SW480 (cell line): ENCODE data around the gene NMNAT1.
"Not testable (repeated sequence)": the region's sequence is repeated elsewhere in the genome, so short reads cannot be mapped to it uniquely, and the experiment has no call there.

Experiments
- DNase-seq: peaks from one replicate; pipeline ENCODE4 v3.0.0-alpha.2; 2016; ENCODE audit warnings: low spot score

Gene NMNAT1

DNA sequence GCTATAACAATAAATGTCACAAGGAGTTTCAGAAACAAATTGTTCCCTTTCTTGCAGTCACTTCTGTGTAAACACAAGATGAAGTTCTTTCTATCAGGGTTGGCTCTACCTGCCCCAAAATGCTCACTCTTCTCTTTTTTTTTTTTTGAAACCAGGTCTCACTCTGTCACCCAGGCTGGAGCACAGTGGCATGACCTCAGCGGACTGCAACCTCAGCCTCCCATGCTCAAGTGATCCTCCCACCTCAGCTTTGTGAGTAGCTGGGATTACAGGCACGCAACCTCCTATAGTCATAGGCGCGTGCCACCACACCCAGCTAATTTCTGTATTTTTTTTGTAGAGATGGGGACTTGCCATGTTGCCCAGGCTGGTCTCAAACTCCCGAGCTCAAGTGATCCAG is 22.7 kb upstream of the NMNAT1 start:
- DNase-seq: no peak

DNA sequence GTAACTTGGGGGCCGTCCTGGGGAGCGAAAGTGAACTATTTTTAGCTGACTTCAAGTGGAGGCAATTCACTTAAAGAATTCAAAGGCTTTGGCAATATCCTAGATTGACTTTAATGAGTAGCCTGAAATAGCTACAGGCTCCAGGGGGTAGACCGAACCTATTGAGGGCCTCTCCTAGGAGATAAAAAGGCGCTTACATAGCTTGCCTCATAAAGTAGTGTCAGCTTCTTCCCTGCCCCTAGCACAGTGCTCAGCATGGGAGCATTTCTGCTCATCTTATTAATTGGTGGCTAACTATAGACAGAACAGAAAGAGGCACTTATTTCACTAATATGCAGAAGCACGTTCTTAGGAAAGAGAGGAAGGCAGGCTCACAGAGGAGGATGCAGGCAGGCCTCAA is 20.9 kb upstream of the NMNAT1 start:
- no peak for DNase-seq

DNA sequence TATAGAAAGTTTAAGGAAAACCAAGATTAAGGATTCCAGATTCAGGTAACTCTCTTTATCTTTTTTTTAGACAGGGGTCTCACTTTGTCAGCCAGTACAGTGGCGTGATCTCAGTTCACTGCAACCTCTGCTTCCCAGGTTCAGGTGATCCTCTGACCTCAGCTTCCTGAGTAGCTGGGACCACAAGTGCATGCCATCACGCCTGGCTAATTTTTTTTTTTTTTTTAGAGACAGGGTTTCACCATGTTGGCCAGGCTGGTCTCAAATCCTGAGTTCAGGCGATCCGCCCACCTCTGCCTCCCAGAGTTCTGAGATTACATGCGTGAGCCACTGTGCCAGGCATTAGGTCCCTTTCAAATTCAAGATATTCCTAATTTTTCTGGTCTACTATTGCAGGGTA is 16.0 kb upstream of the NMNAT1 start:
- DNase-seq: no peak

DNA sequence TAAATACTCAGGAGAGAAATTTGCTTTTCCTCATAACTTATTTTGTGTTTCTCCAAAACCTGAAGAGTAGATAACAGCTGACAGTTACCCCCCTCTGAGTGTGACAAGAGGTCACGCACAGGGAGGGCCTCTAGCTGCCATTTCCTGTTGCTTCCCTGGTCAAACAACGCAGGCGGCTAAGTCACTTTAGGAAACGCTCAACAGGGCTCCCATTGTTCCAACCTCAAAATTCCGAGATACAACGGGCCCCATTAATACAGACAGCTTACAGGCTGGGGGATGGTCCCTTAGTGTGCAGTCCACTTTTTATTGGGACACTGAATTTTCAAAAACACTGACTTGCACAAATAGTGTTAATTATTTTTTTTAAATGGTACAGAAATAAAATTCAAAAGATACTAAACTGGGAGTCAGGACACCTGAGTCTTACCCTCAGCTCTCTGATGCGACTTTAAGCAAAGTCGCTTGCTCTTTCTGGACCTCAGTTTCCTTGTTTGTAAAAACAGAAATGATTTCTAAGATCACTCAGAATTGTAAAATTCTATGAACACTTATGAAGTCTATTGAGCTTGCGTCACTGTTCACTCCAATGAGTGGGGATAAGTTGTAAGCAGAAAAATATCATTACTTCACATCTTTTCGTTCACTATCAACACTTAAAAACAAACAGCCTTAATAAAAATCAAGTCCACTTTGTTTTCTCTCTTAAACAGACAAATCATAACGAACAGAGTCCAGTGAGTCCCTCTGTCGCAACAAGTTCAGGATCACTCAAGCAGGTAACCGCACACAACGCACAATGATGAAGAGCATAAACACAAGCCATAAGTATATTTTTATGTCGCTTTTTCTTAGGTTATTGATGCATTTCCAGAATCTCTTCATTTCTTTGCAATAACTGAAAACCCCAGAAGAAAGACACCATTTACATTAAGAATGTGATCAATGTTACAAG is 13.6 kb upstream of the NMNAT1 start:
- no peak for DNase-seq

DNA sequence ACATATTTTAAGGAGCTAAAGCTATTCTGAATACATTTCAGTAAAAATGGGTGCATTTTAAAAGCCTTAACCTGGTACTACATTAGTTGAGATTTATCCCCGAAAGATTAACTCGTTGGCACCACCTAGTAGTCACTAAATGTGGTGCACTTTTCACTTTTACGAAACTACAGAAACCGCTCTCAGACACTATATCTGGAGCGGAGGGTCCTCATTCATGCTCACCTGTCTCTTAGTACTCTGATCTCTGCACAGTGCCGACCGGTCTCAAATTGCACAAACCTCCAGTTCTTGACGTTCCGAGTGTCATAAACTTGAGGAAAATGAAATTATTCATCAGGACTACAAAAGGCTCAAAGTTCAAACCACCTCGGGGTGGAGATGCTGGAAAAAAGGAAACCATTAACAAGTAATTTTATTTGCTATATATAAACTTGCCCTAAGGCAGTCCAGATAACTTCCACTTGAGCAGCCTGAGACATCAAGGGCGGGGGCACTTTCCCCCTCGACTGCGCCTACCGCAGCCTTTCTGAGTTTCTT is 806 bp upstream of the NMNAT1 start:
- DNase-seq: peak; percentile 65

DNA sequence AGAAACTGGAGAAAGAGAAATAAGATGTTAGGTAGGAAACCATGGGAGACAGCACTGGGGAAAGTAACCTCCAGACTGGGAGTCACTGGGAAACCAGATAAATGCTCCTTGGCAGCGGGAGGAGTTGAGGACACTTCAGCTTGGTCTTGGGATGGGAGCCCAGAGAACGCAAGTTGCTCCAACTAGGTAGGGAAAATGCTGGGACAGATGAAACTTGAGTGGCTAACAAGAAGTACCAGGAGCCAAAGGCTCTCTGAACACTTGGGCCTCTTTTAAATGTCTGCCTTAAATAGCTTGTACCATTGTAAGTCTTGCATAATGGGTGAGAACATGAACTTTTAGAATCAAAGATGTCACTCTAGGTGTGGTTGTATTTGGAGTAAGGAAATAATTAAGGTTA is 3.0 kb downstream of the NMNAT1 start:
- DNase-seq: no peak

DNA sequence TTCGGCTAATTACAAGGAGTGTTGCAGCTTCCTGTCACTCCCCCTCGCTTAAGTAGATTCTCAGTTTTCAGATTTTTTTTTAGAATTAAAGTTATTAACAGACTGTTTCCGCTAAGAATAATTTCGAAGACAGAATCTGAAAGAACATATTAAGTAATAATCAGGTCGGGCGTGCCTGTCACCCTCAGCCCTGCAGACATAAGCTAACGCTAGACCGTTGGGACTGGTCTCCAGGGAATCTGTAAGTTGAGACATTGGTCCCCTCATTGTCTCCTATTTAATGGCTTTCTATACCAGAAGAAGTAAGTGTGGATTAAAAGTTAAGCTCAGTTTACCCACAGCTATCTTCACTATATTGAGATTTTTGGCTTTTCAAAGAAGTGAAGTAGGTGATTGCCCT is 14.5 kb downstream of the NMNAT1 start:
- no peak for DNase-seq

DNA sequence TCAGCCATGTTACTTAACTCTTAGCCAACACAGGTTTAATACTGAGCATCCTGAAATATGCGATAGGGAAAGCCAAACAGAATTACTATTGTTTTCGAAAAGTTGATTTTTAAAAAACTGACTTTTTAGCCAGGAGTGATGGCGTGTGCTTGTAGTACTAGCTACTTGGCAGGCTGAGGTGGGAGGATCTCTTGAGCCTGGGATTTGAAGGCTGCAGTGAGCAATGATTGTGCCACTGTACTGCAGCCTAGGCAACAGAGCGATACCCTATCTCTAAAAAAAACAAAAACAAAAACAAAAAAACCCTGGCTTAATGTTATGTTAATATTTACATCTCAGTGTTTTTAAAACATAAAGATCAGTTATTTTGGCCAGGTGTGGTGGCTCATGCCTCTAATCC is 16.7 kb downstream of the NMNAT1 start:
- no peak for DNase-seq

DNA sequence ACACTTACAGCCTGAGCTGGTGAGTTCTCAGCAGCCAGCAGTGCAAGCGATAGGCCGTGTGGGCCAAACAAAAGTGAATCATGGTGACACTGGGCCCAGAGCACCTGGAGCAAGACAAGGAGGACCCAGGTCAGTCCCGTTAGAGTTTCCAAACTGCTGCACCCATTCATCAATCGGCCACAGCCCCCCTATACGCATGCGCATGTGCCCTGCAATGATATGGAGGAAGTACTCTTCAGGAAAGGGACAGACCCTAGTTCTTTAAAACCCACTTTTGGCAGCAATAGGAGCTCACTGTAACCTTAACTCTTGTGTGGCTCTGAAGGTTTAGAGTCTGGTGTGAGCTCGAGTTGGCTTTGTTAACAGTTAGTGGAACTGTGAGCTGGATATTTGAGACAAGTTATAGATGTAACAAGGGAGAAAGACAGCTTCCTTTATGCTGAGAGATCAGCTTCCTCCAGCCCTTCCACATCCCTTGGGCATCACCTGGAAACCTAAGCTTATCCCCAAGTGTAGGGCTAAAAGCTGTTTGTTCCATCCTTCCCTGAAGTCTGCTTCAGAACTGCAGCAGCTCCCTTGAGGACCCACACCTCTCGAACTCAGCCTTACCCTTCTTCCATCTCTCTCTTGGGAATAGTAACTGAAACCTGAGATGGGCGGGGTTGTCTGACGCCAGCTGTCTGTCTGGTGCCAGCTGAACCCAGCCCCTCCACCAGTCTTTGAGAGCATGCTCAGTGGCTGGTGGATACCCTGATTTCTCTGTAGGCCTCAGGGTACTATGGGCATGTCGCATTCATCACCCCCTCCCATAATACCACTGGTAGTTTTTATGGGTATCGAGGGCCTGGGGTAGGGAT is 17.7 kb downstream of the NMNAT1 start:
- peak; percentile 13 for DNase-seq

DNA sequence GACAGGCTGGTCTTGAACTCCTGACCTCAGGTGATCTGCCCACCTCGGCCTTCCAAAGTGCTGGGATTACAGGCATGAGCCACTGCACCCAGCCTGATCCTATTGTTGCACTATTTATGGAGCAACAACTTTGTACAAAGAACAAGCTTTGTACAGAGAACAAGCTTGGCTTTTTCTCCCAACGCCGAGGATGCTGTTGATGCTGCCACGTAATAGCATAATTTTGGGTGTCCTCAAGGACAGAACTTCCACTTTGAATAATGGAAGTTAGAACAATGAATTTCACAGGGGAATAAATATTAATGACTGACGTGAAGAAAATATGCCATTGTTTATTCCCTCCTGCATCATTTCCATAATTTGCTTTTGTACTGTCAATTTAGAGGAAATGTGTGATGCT is 41.0 kb downstream of the NMNAT1 start:
- no peak for DNase-seq

DNA sequence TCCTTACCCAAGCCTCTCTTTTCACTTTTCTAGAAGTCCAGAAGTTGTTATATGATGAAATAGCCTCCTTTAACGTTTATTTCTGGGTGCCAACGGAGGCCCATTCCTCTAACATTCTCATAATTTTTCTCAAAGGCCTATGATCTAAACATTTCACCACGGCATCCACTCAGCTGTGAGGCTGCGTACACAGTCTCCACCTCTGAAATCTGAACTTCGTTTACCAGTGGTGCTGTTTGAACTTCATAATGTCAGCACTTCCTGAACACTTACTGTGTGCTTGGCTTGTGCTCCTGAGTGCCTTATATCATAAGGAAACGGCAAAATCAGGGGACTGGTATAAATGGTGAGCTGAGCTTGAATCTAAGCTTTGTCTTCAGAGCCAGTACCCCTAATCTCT is 41.7 kb downstream of the NMNAT1 start:
- no peak for DNase-seq

DNA sequence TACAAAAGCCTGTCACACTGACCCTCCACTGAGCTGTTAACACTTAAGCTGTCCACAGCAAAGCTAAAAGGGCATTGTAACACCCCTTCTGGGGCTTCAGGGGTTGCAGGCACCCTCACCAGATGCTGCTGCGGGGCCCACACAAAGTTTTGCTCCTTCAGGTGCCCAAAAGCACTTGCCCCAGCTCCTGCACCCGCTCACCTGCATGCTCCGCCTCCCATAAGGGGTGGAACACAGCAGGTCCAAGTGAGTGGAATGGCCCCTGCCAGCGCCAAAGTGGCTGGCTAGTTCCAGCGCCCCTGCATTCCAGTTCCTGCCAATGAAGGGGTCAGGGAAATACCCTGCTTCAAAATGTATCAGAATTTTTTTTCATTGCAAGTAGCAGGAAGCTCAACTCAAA is 46.5 kb downstream of the NMNAT1 start:
- no peak for DNase-seq

DNA sequence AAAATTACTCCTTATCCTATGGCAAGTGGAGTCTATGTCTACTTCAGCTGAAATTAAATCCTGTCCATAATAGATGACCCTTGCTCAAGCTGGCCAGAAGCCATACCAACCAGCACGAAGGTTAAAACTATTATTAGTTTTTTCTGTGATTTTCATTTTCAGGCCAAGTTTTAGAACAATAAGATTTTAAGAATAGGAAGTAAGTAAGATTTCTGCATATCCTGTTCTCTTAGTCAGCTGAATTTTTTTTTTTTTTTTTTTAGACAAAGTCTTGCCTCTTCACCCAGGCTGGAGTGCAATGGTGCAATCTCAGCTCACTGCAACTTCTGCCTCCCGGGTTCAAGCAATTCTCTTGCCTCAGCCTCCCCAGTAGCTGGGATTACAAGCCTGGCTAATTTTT is 47.7 kb downstream of the NMNAT1 start:
- no peak for DNase-seq

DNA sequence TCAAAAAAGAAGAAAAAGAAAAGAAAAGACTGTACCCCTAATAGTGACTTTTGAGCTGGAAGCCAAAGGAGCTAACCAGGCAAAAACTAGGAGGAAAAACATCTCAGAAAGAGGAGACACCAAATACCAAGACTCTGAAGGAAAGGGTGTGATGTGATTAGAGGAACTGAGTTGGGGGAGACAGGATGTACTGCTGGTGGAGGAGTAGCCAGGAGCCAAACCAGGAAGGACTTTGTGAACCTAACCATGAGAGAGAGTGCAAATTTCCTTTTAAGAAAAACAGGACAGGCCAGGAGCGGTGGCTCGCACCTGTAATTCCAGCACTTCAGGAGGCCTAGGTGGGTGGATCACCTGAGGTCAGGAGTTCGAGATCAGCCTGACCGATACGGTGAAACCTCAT is 49.6 kb downstream of the NMNAT1 start:
- no peak for DNase-seq

DNA sequence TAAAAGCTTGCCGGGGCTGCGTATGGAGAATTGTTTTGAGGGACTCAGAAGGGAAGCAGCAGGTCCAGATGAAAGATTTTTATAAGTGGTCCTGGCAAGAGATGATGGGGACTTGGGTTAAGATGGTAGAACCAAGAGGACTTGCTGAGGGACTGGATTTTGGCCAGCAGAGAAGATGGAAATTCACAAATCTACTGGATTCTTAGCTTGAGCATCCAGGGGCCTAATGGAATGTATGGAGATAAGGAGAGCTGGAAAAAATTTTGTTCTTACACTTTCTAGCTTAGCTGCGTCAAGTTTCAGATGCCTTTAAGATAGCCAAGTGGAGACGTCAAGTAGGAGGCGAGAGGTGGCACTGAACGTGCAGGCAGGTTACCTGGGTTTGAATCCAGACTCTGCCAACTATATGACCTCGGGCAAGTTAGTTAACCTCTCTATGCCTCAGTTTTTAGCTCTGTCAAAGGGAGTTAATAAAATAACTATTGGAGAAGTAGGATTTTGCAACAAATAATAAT is 50.3 kb downstream of the NMNAT1 start:
- no peak for DNase-seq

DNA sequence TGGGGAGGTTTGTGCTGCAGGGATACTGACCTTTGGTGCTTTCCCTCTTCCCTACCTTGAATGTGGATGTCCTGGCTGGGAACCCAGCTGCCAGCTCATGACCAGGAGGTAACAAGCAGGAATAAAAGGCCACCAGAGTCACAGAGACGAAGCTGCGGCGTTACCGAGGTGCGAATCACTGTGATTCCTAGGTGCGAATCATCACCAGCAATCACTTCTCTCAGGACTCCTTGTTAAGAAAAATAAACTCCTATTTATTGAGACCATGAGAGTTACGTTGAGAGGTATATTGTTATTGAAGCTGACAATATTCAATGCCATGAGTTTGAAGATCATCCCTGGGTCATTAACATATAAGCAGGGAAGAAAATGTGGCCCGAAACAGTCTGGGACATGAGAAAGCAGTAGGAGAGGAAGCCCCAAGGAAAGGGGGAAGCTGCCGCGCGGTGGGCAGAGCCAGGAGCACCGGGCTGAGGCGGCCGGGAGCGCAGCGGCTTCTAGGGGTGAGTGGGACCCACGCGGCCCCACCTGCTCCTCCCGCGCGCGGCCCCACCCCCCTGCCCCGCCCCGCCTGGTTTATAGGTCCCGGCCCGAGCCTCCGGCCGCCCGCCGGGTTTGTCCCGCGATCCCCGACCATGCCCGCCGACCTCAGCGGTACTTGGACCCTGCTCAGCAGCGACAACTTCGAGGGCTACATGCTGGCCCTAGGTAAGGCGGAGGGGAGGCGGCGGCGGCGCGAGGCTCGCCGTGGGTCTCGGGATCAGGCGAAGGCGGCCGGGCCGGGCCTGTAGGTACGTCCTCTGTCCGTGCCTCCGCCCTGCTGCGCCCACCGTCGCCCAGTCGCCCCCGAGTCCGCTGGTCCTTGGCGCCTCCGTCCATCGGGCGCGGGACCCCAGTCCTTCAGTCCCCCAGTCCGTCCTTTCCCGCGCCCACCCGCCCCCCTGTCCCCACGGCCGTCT is 53.6 kb downstream of the NMNAT1 start, which contains the start of gene RBP7:
Gene RBP7 (plus strand): TSS at position 605 of the 959 bp plus-strand sequence. CDS start 31 bp downstream, at position 636.
- peak; percentile 34 for DNase-seq

DNA sequence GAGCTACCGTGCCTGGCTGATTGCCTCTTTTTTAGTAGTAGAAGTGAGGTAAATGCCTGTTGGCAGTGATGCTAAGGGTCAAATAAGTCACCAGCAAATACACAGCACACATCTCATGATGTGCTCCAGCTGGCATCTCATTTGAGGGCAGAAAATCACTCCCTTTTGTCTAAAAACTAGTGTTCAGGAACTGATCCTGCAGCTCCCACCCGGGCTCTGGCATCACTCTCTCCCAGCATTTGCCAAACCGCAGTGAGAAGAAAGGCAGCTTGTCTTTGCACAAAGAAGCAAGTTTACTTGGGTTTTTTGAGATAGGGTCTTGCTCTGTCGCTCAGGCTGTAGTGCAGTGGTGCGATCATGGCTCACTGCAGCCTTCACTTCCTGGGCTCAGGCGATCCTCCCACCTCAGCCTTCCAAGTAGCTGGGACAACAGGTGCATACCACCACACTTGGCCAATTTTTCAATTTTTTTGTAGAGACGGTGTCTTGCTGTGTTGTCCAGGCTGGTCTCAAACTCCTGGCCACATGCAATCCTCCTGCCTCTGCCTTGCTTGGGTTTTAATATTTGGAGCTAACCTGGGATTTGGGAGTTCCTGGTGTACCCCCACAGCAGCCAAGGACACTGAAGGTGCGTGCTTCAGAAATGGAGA is 57.9 kb downstream of the NMNAT1 start:
- DNase-seq: no peak

DNA sequence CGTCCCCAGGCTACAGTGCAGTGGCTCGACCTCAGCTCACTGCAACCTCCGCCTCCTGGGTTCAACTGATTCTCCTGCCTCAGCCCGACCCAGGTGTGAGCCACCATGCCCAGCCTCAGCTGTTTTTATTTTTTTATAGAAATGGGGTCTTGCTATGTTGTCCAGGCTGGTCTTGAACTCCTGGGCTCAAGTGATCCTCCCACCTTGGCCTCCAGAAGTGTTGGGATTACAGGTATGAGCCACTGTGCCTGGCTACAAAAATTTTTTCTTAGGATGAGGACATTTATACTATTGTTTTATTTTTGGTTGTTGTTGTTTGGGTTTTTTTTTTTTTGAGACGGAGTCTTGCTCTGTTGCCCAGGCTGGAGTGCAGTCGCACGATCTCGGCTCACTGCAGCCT is 62.0 kb downstream of the NMNAT1 start:
- not testable (repeated sequence) for DNase-seq

DNA sequence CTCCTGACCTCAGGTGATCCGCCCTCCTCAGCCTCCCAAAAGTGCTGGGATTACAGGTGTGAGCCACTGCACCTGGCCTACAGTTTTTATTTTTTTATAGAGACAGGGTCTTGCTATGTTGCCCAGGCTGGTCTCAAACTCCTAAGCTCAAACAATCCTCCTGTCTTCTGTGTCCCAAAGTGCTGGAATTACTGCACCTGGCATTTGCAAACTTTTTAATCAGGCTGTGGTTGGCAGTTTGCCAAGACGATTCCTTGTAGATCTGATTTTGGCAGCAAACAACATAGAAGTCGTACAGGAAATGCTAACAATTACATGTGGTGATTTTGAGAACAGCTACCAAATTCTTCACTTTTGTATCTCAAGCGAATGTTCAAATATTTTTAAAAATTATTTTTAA is 63.9 kb downstream of the NMNAT1 start:
- DNase-seq: no peak

DNA sequence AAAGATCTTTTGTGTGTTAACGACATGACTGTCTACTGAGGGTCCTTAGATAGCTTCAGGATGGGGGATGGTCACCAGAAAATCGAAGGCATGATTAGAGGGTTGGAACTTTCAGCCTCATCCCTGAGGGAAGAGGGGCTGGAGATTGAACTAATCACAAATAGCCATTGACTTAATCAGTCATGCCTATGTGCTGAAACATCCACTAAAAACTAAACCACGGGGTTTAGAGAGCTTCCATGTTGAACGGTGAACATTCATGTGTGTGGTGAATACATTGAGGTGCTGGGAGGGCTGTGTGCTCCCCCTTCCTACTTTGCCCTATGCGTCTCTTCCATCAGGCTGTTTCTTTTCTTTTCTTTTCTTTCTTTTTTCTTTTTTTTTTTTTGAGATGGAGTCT is 70.7 kb downstream of the NMNAT1 start:
- no peak for DNase-seq

DNA sequence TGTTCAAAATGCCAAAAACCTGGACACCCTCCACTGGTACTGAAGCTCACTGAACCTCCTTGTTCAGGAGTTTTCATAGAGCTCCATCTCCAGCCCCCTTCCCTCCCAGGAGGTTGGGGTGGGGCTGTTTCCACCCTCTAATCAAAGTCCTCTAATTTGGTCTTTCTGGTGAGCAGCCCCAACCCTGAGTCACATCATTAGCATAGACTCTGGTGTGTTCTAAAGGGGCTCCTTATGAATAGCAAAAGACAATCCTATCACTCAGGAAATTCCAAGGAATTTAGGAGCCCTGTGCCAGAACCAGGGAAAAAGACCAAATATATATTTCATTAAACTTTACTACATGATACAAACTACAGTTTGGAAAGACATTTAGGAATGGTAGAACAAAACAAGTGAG is 76.3 kb downstream of the NMNAT1 start:
- DNase-seq: no peak
